H1 (cell line): ENCODE results near the gene STX10. TPM values are rescaled to one million over a fixed set of nuclear protein-coding genes. Genes with fewer than 3 reads are reported as not detected.

Experiments used
- CTCF ChIA-PET: fragments of 300-600 bp; sonication (Branson Sonifier 250); formaldehyde crosslinking; loops from one replicate; lab custom pipeline; 2021; ENCODE audit not compliant: partially characterized antibody; lab: Charles Lee
- POLR2A ChIA-PET: fragments of 300-600 bp; sonication (Branson Sonifier 250); formaldehyde crosslinking; loops from one replicate; lab custom pipeline; 2021; ENCODE audit warnings: inconsistent platforms; ENCODE audit not compliant: partially characterized antibody; lab: Charles Lee
- DNase-seq, 2 experiments: peaks; one replicate each; pipeline versions ENCODE4 v3.0.0 to v3.0.0-alpha.2; 2010 to 2022; ENCODE audit warnings: low spot score in 2 of 2, low read depth in 1 of 2, mixed read lengths in 1 of 2
- FAIRE-seq: peaks from 2 replicates; lab custom pipeline; 2011; peaks lifted over from hg19 to GRCh38; lab: Jason Lieb, UNC
- H2AFZ ChIP-seq: 2 replicates; pipeline ENCODE4 v1.8.1; 2012; ENCODE audit warnings: low read length, inconsistent platforms
- H2AK5ac ChIP-seq: 2 replicates; pipeline ENCODE4 v1.6.1; 2013; ENCODE audit warnings: low read depth, low read length
- H2BK120ac ChIP-seq: replicated peaks from 2 replicates; pipeline ENCODE3; 2013; ENCODE audit warnings: low read depth, low read length, inconsistent platforms
- H2BK12ac ChIP-seq: 2 replicates; pipeline ENCODE4 v1.6.1; 2013; ENCODE audit warnings: low read depth, low read length
- H2BK15ac ChIP-seq: 2 replicates; pipeline ENCODE4 v1.6.1; 2013; ENCODE audit warnings: low read length
- H2BK20ac ChIP-seq: 2 replicates; pipeline ENCODE4 v1.6.1; 2013; ENCODE audit warnings: low read length
- H2BK5ac ChIP-seq: 2 replicates; pipeline ENCODE4 v1.6.1; 2013; ENCODE audit warnings: low read depth, low read length
- H3K14ac ChIP-seq: 2 replicates; pipeline ENCODE4 v1.6.1; 2013; ENCODE audit warnings: inconsistent platforms; ENCODE audit not compliant: insufficient read length
- H3K18ac ChIP-seq: 2 replicates; pipeline ENCODE4 v1.6.1; 2013; ENCODE audit warnings: low read length; ENCODE audit errors: extremely low read depth
- H3K23ac ChIP-seq: 2 replicates; pipeline ENCODE4 v1.6.1; 2013; ENCODE audit warnings: inconsistent platforms; ENCODE audit not compliant: insufficient read length
- H3K23me2 ChIP-seq: 2 replicates; pipeline ENCODE4 v1.6.1; 2013; ENCODE audit warnings: low read depth, low read length
- H3K27ac ChIP-seq: 2 replicates; pipeline ENCODE4 v1.6.1; 2011; ENCODE audit warnings: low read depth, low read length, inconsistent platforms
- H3K27me3 ChIP-seq, 4 experiments: replicated peaks in 1 of 4; 1 replicate in 1 of 4; 2 replicates in 3 of 4; pipeline versions ENCODE4 v1.6.1 to v1.8.1; 2011 to 2013; ENCODE audit warnings: low read length in 3 of 4, mild to moderate bottlenecking in 3 of 4, inconsistent platforms in 2 of 4, mixed read lengths in 2 of 4, moderate library complexity in 1 of 4; ENCODE audit not compliant: control insufficient read depth in 3 of 4, insufficient read depth in 3 of 4; ENCODE audit errors: extremely low read depth in 1 of 4
- H3K36me3 ChIP-seq, 4 experiments: 2 replicates each; pipeline versions ENCODE4 v1.6.1 to v1.8.1; 2011 to 2013; ENCODE audit warnings: mild to moderate bottlenecking in 4 of 4, low read length in 3 of 4, moderate library complexity in 2 of 4, control low read depth in 1 of 4, inconsistent platforms in 1 of 4; ENCODE audit not compliant: insufficient read depth in 4 of 4, control insufficient read depth in 2 of 4
- H3K4ac ChIP-seq: replicated peaks from 2 replicates; pipeline ENCODE3; 2013; ENCODE audit warnings: low read length, low read depth, mixed read lengths, inconsistent platforms; ENCODE audit not compliant: insufficient read length
- H3K4me1 ChIP-seq, 4 experiments: replicated peaks in 1 of 4; 1 replicate in 1 of 4; 2 replicates in 3 of 4; pipeline versions ENCODE4 v1.6.1 to v1.8.1; 2011 to 2013; ENCODE audit warnings: low read length in 3 of 4, inconsistent platforms in 2 of 4, mixed read lengths in 1 of 4; ENCODE audit not compliant: insufficient read depth in 4 of 4, control insufficient read depth in 3 of 4
- H3K4me2 ChIP-seq, 2 experiments: 2 replicates each; pipeline versions ENCODE4 v1.6.1 to v1.8.1; 2011 to 2013; ENCODE audit warnings: low read depth in 2 of 2, low read length in 2 of 2, control low read depth in 1 of 2, inconsistent platforms in 1 of 2, mild to moderate bottlenecking in 1 of 2; ENCODE audit not compliant: insufficient read depth in 1 of 2
- H3K4me3 ChIP-seq, 4 experiments: fragments of 200-600, 300-600 bp in 1 of 4; sonication (generic), shearing (Covaris generic), sonication (Bioruptor Twin) in 1 of 4; 2 replicates each; pipeline versions ENCODE4 v1.5.1 to v1.8.1; 2011 to 2016; ENCODE audit warnings: low read length in 4 of 4, low read depth in 3 of 4, control low read depth in 2 of 4, inconsistent platforms in 2 of 4, mild to moderate bottlenecking in 2 of 4, mixed read lengths in 1 of 4, moderate library complexity in 1 of 4; ENCODE audit not compliant: insufficient read depth in 2 of 4; ENCODE audit errors: extremely low read depth in 1 of 4
- H3K56ac ChIP-seq: replicated peaks from 2 replicates; pipeline ENCODE3; 2013; ENCODE audit warnings: low read depth, mild to moderate bottlenecking, mixed read lengths, low read length, inconsistent platforms; ENCODE audit not compliant: insufficient read length
- H3K79me1 ChIP-seq: 2 replicates; pipeline ENCODE4 v1.6.1; 2013; ENCODE audit warnings: low read depth, low read length, control low read depth
- H3K79me2 ChIP-seq, 2 experiments: 2 replicates each; pipeline versions ENCODE4 v1.6.1 to v1.8.1; 2012 to 2013; ENCODE audit warnings: low read length in 2 of 2, mild to moderate bottlenecking in 2 of 2, inconsistent platforms in 1 of 2; ENCODE audit not compliant: insufficient read depth in 2 of 2, control insufficient read depth in 1 of 2
- H3K9ac ChIP-seq, 4 experiments: replicated peaks in 1 of 4; 1 replicate in 1 of 4; 2 replicates in 3 of 4; pipeline versions ENCODE4 v1.6.1 to v1.8.1; 2011 to 2013; ENCODE audit warnings: low read depth in 3 of 4, low read length in 3 of 4, control low read depth in 2 of 4, mild to moderate bottlenecking in 2 of 4, moderate library complexity in 2 of 4, inconsistent platforms in 1 of 4; ENCODE audit errors: extremely low read depth in 1 of 4
- H3K9me3 ChIP-seq, 2 experiments: 2 replicates each; pipeline versions ENCODE4 v1.6.1 to v1.8.1; 2012 to 2013; ENCODE audit warnings: mild to moderate bottlenecking in 2 of 2, moderate library complexity in 2 of 2, control low read depth in 1 of 2, inconsistent platforms in 1 of 2, low read depth in 1 of 2, low read length in 1 of 2, mixed read lengths in 1 of 2; ENCODE audit not compliant: insufficient read depth in 2 of 2
- H4K20me1 ChIP-seq, 2 experiments: replicated peaks in 1 of 2; 2 replicates each; pipeline versions ENCODE3 to v1.8.1; 2011 to 2013; ENCODE audit warnings: inconsistent platforms in 2 of 2, low read length in 2 of 2, mild to moderate bottlenecking in 1 of 2; ENCODE audit not compliant: insufficient read depth in 2 of 2, control insufficient read depth in 1 of 2
- H4K5ac ChIP-seq: 2 replicates; pipeline ENCODE4 v1.6.1; 2013; ENCODE audit warnings: low read length, low read depth, mixed read lengths, inconsistent platforms; ENCODE audit not compliant: insufficient read length
- H4K8ac ChIP-seq: 2 replicates; pipeline ENCODE4 v1.8.0; 2013; ENCODE audit warnings: mild to moderate bottlenecking, moderate library complexity, low read length, inconsistent platforms; ENCODE audit not compliant: insufficient read depth; ENCODE audit errors: extremely low read depth
- H4K91ac ChIP-seq: replicated peaks from 2 replicates; pipeline ENCODE3; 2013; ENCODE audit warnings: low read length, mixed read lengths, inconsistent platforms; ENCODE audit not compliant: insufficient read length
- ATF3 ChIP-seq: IDR thresholded peaks from 2 replicates; pipeline ENCODE4 v1.6.1; 2011; ENCODE audit warnings: low read depth, mild to moderate bottlenecking, low read length; ENCODE audit not compliant: insufficient read depth
- FOSL1 ChIP-seq: IDR thresholded peaks from 2 replicates; pipeline ENCODE4 v1.6.1; 2011; ENCODE audit warnings: mild to moderate bottlenecking, low read depth, low read length, moderate library complexity; ENCODE audit not compliant: insufficient read depth
- JUN ChIP-seq: IDR thresholded peaks from 2 replicates; pipeline ENCODE4 v1.6.1; 2011; ENCODE audit warnings: low read depth, mild to moderate bottlenecking, improper control_type of control experiment, low read length
- SIN3A ChIP-seq, 2 experiments: IDR thresholded peaks in 1 of 2; conservative IDR thresholded peaks in 1 of 2; 2 replicates each; pipeline ENCODE4 v1.6.1; 2011 to 2012; ENCODE audit warnings: low read length in 2 of 2, improper control_type of control experiment in 1 of 2, low read depth in 1 of 2, mild to moderate bottlenecking in 1 of 2
- SUZ12 ChIP-seq: fragments of 200-600 bp; sonication (generic); IDR thresholded peaks from 2 replicates; pipeline ENCODE4 v1.6.1; 2012; ENCODE audit warnings: mild to moderate bottlenecking, inconsistent platforms, low read length, moderate library complexity, mixed read lengths
- WGBS, 2 experiments: shearing (Covaris generic) in 1 of 2; methylation state at CpG; one replicate each; pipeline versions ENCODE4 v1.1.6 to v1.1.7; 2013 to 2015; ENCODE audit warnings: low lambda C conversion rate in 2 of 2, mixed read lengths in 2 of 2, inconsistent platforms in 1 of 2, low coverage in 1 of 2, missing lambda C conversion rate in 1 of 2; ENCODE audit not compliant: insufficient replicate concordance in 2 of 2, insufficient coverage in 1 of 2, insufficient read length in 1 of 2; ENCODE audit errors: extremely low coverage in 1 of 2, missing lambda C conversion rate in 1 of 2; 5-methylcytosine and 5-hydroxymethylcytosine counted together
- polyA plus RNA-seq, 7 experiments: library from polyadenylated mRNA; depleted of rRNA in 3 of 7; stranded (reverse) in 5 of 7; unstranded in 2 of 7; fragments of >200 nt in 5 of 7; fragments of 200-250 nt in 2 of 7; gene quantifications; 1 replicate in 5 of 7; 2 replicates in 1 of 7; 4 replicates in 1 of 7; pipeline versions ENCODE4 v1.2.1 to v1.2.3, GENCODE V29; 2011 to 2013; ENCODE audit warnings: missing spikeins in 2 of 7, mixed read lengths in 2 of 7
- total RNA-seq: library from RNA; stranded (reverse); fragmentation: NEBNext Ultra II Directional; extraction: Animal tissue kit (Norgen Biotek cat#: 25700); gene quantifications from 2 replicates; pipeline ENCODE4 v1.2.1, GENCODE V29; 2021
- TF ChIP-seq, protein P1 (sequence below): IDR thresholded peaks from 2 replicates; pipeline ENCODE4 v1.6.1; 2012; ENCODE audit warnings: inconsistent platforms
- TF ChIP-seq, protein P2 (sequence below), 3 experiments: IDR thresholded peaks; 1 replicate in 2 of 3; 2 replicates in 1 of 3; pipeline versions ENCODE4 v1.5.1 to v1.6.1; 2011; ENCODE audit warnings: low read length in 3 of 3, mild to moderate bottlenecking in 3 of 3, inconsistent platforms in 2 of 3, low read depth in 1 of 3, moderate library complexity in 1 of 3; ENCODE audit not compliant: insufficient read depth in 1 of 3; ENCODE audit errors: control extremely low read depth in 1 of 3

The STX10 gene
- total and polyA plus RNA-seq, 2 of the 8 experiments (the other 6 are each of a cell fraction or from before 2014, with no cell fraction given) = 53.0 to 80.1 TPM

- peaks cover 15% of the 10 kb centered on the region for H3K23me2 ChIP-seq
- H3K56ac ChIP-seq = no peak overlapping the region
- no peaks in the 10 kb centered on the region for H3K9me3 ChIP-seq
- 78% methylated on average over 3 of the region's 3 CpGs; no CpG with 5 or more reads in 1 of the 2 experiments for WGBS, 2 experiments
- no peak overlapping the region for H3K9ac ChIP-seq
- no peaks in the 10 kb centered on the region for H3K79me1 ChIP-seq
- no peak overlapping the region for H3K14ac ChIP-seq
- H4K8ac ChIP-seq = no peak overlapping the region
- H2BK15ac ChIP-seq = 0 out of 2 replicates have a peak overlapping the region, but pooled peaks have one; percentile 81
- H3K4ac ChIP-seq = no peak overlapping the region
- no peak overlapping the region for H2BK120ac ChIP-seq
- no peak for TF ChIP-seq ATF3
- TF ChIP-seq SIN3A (conservative IDR thresholded peaks at IDR 0.05 in 1 of 2, IDR thresholded peaks at IDR 0.05 in 1 of 2; ENCODE audit: low read depth in 1 of 2, low read length in 2 of 2) = no peak
- TF ChIP-seq SUZ12 = no peak
- TF ChIP-seq, protein P1, sequence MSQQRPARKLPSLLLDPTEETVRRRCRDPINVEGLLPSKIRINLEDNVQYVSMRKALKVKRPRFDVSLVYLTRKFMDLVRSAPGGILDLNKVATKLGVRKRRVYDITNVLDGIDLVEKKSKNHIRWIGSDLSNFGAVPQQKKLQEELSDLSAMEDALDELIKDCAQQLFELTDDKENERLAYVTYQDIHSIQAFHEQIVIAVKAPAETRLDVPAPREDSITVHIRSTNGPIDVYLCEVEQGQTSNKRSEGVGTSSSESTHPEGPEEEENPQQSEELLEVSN = no peak
- no peak for TF ChIP-seq JUN
- no peak for TF ChIP-seq FOSL1
- TF ChIP-seq, protein P2, sequence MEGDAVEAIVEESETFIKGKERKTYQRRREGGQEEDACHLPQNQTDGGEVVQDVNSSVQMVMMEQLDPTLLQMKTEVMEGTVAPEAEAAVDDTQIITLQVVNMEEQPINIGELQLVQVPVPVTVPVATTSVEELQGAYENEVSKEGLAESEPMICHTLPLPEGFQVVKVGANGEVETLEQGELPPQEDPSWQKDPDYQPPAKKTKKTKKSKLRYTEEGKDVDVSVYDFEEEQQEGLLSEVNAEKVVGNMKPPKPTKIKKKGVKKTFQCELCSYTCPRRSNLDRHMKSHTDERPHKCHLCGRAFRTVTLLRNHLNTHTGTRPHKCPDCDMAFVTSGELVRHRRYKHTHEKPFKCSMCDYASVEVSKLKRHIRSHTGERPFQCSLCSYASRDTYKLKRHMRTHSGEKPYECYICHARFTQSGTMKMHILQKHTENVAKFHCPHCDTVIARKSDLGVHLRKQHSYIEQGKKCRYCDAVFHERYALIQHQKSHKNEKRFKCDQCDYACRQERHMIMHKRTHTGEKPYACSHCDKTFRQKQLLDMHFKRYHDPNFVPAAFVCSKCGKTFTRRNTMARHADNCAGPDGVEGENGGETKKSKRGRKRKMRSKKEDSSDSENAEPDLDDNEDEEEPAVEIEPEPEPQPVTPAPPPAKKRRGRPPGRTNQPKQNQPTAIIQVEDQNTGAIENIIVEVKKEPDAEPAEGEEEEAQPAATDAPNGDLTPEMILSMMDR (IDR thresholded peaks at IDR 0.05; ENCODE audit: control extremely low read depth in 1 of 3, insufficient read depth in 1 of 3, low read depth in 1 of 3, low read length in 3 of 3) = no peak
- TF ChIP-seq, all 59 proteins: peak for 0
- ChIA-PET CTCF (interaction anchor here (0.7 to 1.2 kb wide), 2 partner anchors 23 to 103 kb away, joined by 3 read pairs; no protein-coding TSS in a partner anchor), POLR2A (interaction anchor here (1.1 to 7.7 kb wide), 3 partner anchors 11 to 24 kb away, joined by 3 to 41 read pairs (median 8); no protein-coding TSS in a partner anchor)
- H3K79me2 ChIP-seq = peaks cover 0 to 4% of the 10 kb centered on the region in 2 experiments; a peak in 1 of 4 replicates
- no peak overlapping the region for H4K91ac ChIP-seq
- H3K27ac ChIP-seq = no peak overlapping the region
- H2BK12ac ChIP-seq = no peak overlapping the region
- FAIRE-seq (no peak), DNase-seq (no peak)
- no peak overlapping the region for H2AFZ ChIP-seq
- H3K4me3 ChIP-seq = no peak overlapping the region
- H3K4me2 ChIP-seq = no peak overlapping the region
- H3K18ac ChIP-seq = no peak overlapping the region
- H2BK5ac ChIP-seq = no peak overlapping the region
- no peaks in the 10 kb centered on the region for H4K20me1 ChIP-seq
- no peak overlapping the region for H3K23ac ChIP-seq
- no peaks in the 10 kb centered on the region; a peak in 1 of 7 replicates for H3K27me3 ChIP-seq
- H3K4me1 ChIP-seq = peaks cover 7 to 18% (median 14%) of the 10 kb centered on the region in 4 experiments
- no peak overlapping the region for H4K5ac ChIP-seq
- no peak overlapping the region for H2BK20ac ChIP-seq
- H2AK5ac ChIP-seq = no peak overlapping the region
- H3K36me3 ChIP-seq = no peaks in the 10 kb centered on the region
Observed at GRCh38 chr19:13159713-13160112, 9.5 kb upstream of the STX10 start.
